ENCODE results near the gene RHBDF2.

- TF ChIP-seq, protein P1, sequence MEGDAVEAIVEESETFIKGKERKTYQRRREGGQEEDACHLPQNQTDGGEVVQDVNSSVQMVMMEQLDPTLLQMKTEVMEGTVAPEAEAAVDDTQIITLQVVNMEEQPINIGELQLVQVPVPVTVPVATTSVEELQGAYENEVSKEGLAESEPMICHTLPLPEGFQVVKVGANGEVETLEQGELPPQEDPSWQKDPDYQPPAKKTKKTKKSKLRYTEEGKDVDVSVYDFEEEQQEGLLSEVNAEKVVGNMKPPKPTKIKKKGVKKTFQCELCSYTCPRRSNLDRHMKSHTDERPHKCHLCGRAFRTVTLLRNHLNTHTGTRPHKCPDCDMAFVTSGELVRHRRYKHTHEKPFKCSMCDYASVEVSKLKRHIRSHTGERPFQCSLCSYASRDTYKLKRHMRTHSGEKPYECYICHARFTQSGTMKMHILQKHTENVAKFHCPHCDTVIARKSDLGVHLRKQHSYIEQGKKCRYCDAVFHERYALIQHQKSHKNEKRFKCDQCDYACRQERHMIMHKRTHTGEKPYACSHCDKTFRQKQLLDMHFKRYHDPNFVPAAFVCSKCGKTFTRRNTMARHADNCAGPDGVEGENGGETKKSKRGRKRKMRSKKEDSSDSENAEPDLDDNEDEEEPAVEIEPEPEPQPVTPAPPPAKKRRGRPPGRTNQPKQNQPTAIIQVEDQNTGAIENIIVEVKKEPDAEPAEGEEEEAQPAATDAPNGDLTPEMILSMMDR (IDR thresholded peaks at IDR 0.05; ENCODE audit: extremely low read depth in 1 of 2, insufficient read depth in 1 of 2, low read depth in 1 of 2, low read length in 2 of 2): no peak
- TF ChIP-seq GATA2 (IDR thresholded peaks at IDR 0.05; ENCODE audit: insufficient read depth, insufficient read length, low read depth, low read length): no peak
- TF ChIP-seq POLR2A (IDR thresholded peaks at IDR 0.05; ENCODE audit: low read depth, low read length): no peak
- TF ChIP-seq EZH2 (IDR thresholded peaks at IDR 0.05; ENCODE audit: borderline replicate concordance, low read depth, low read length, severe bottlenecking): no peak
- TF ChIP-seq FOS (IDR thresholded peaks at IDR 0.05; ENCODE audit: borderline replicate concordance, insufficient read depth, low read length): no peak
- TF ChIP-seq JUN (IDR thresholded peaks at IDR 0.05; ENCODE audit: borderline replicate concordance, insufficient read depth, insufficient read length, low read depth): no peak
These were observed 29.7 kb upstream of the RHBDF2 start for GRCh38 chr17:76530811-76531485.
